C4-2B (cell line): ENCODE measurements around the gene CLMN.

ENCODE experiments used
- CTCF ChIP-seq: fragments of 450-650 bp; conservative IDR thresholded peaks from 2 replicates; pipeline ENCODE4 v1.5.1; 2017; ENCODE audit warnings: mild to moderate bottlenecking
- ZFX ChIP-seq: fragments of 450-650 bp; IDR thresholded peaks from 2 replicates; pipeline ENCODE4 v1.6.1; 2017

GRCh38 chr14:95274279-95274678, 45.4 kb downstream of the CLMN start:
- TF ChIP-seq CTCF (no peak), ZFX (no peak)
